Ectodermal cell (in vitro differentiated cells): Measurements from ENCODE around the gene WWOX.
"Not testable (repeated sequence)": the region's sequence is repeated elsewhere in the genome, so short reads cannot be mapped to it uniquely, and the experiment has no call there.

Experiments
- H3K27ac ChIP-seq: 2 replicates; pipeline ENCODE4 v1.7.0; 2013; ENCODE audit warnings: mild to moderate bottlenecking, low read depth, low read length; ENCODE audit not compliant: insufficient read depth, poor library complexity, severe bottlenecking
- H3K27me3 ChIP-seq: 2 replicates; pipeline ENCODE4 v1.7.0; 2013; ENCODE audit warnings: mild to moderate bottlenecking, low read length; ENCODE audit not compliant: insufficient read depth, control insufficient read depth, poor library complexity, severe bottlenecking
- H3K36me3 ChIP-seq: one replicate; pipeline ENCODE4 v1.7.0; 2013; ENCODE audit warnings: low read length; ENCODE audit not compliant: control insufficient read depth, insufficient read depth
- H3K4me1 ChIP-seq: one replicate; pipeline ENCODE4 v1.7.0; 2013; ENCODE audit warnings: low read length; ENCODE audit not compliant: control insufficient read depth, insufficient read depth
- H3K4me3 ChIP-seq: 2 replicates; pipeline ENCODE4 v1.7.0; 2013; ENCODE audit warnings: low read depth, low read length, control low read depth; ENCODE audit not compliant: insufficient read depth
- H3K9me3 ChIP-seq: 2 replicates; pipeline ENCODE4 v1.7.0; 2013; ENCODE audit warnings: mild to moderate bottlenecking, low read length, moderate library complexity; ENCODE audit not compliant: control insufficient read depth
- WGBS, 2 experiments: methylation state at CpG; one replicate each; pipeline ENCODE4 v1.1.7; 2013; ENCODE audit warnings: missing lambda C conversion rate in 2 of 2; 5-methylcytosine and 5-hydroxymethylcytosine counted together

Gene WWOX

GRCh38 chr16:78503602-78504001, 404.1 kb downstream of the WWOX start:
- Histone ChIP-seq H3K4me3 (no peak overlapping the region), H3K4me1 (peaks cover 16% of the 10 kb centered on the region), H3K27me3 (no peaks in the 10 kb centered on the region), H3K9me3 (no peaks in the 10 kb centered on the region), H3K36me3 (no peaks in the 10 kb centered on the region), H3K27ac (no peak overlapping the region)
- 68 to 79% methylated on average over 1 to 3 of the region's 3 CpGs for WGBS, 2 experiments

- Histone ChIP-seq H3K27ac (no peak overlapping the region), H3K36me3 (no peaks in the 10 kb centered on the region), H3K4me3 (no peak overlapping the region), H3K9me3 (no peaks in the 10 kb centered on the region), H3K4me1 (peaks cover 16% of the 10 kb centered on the region), H3K27me3 (no peaks in the 10 kb centered on the region)
- 75 to 77% methylated on average over 12 of the region's 12 CpGs for WGBS, 2 experiments
Observed at GRCh38 chr16:78504401-78504851, 405.0 kb downstream of the WWOX start.

GRCh38 chr16:78505036-78505435, 405.6 kb downstream of the WWOX start:
- H3K4me1 ChIP-seq = peaks cover 16% of the 10 kb centered on the region
- H3K9me3 ChIP-seq = no peaks in the 10 kb centered on the region
- 64 to 71% methylated on average over 5 of the region's 6 CpGs for WGBS, 2 experiments
- H3K4me3 ChIP-seq = no peak overlapping the region
- H3K27me3 ChIP-seq = no peaks in the 10 kb centered on the region
- H3K36me3 ChIP-seq = no peaks in the 10 kb centered on the region
- H3K27ac ChIP-seq = no peak overlapping the region

DNA sequence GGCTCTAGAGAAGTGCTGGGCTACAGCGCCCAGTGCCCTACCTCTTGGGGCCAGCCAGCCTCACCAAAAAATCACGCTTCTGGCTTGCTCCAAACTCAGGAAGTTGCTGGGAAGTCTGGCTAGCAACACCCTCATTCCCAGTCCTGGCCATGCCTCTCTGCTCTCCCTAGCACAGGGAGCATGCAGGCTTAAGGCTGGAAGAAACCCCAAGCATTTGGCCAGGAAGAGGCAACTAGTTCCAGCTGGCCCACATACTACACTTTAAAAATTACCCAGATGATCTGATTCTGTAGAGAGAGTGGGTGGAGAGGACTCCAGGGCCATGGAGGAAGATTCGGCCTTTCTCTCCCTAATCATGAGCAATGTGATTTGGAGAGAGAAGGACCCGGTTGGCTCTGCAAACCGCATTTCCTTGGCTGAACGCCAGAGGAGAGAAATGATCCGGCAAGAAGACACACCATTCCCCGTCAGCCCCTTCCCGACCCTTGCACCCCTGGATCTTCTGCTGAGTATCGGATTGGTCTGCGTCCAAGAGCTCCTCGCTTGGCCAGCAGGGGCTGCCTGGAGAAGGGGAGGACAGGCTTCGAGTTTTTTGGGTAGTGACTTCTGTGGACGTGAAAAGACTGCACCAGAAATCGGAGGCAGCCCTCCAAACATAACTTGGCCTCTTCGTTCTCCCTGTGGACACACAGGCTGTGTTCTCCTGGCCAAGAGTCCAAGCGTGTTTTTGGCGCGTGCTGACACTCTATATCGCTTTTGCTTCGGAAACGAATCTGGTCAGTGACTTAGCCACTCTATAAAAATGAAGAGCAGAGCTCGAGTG, 406.3 kb downstream of the WWOX start:
- H3K9me3 ChIP-seq = no peaks in the 10 kb centered on the region

GRCh38 chr16:78506367-78507193, 407.1 kb downstream of the WWOX start:
- H3K27me3 ChIP-seq = no peaks in the 10 kb centered on the region
- H3K27ac ChIP-seq = no peak overlapping the region
- no peaks in the 10 kb centered on the region for H3K36me3 ChIP-seq
- 93 to 94% methylated on average over 11 of the region's 11 CpGs for WGBS, 2 experiments
- H3K4me3 ChIP-seq = no peak overlapping the region
- no peaks in the 10 kb centered on the region for H3K9me3 ChIP-seq
- peaks cover 11% of the 10 kb centered on the region for H3K4me1 ChIP-seq

More for the DNA sequence above, 406.3 kb downstream of the WWOX start:
- H3K27ac ChIP-seq = peak overlapping the region; percentile 38
- H3K4me3 ChIP-seq = no peak overlapping the region
- H3K36me3 ChIP-seq = no peaks in the 10 kb centered on the region
- no peaks in the 10 kb centered on the region for H3K27me3 ChIP-seq
- H3K4me1 ChIP-seq = peaks cover 15% of the 10 kb centered on the region
- WGBS, 2 experiments = 89 to 92% methylated on average over 23 of the region's 23 CpGs

DNA sequence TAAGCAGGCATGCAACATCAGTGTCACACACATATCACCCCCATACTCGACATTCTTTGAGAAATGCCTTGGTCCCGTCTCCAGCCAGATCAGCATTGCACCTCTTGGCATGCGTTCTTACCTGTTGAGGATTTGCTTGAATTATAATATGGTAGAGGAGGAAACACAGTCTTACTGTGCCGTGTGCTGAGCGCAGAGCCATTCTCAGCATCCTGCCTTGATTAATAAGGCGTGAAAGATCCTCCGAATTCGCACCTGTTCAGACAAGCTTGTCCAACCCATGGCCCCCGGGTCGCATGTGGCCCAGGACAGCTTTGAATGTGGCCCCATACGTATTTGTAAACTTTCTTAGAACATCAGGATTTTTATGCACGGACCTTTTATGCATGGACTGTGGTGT, 408.1 kb downstream of the WWOX start:
- H3K27ac ChIP-seq = no peak overlapping the region
- no peaks in the 10 kb centered on the region for H3K36me3 ChIP-seq
- H3K27me3 ChIP-seq = no peaks in the 10 kb centered on the region
- H3K4me3 ChIP-seq = no peak overlapping the region
- peaks cover 11% of the 10 kb centered on the region for H3K4me1 ChIP-seq
- WGBS, 2 experiments = 95 to 97% methylated on average over 12 of the region's 12 CpGs
- H3K9me3 ChIP-seq = no peaks in the 10 kb centered on the region

GRCh38 chr16:78509965-78510364, 410.5 kb downstream of the WWOX start:
- Histone ChIP-seq H3K4me1 (peaks cover 7% of the 10 kb centered on the region), H3K9me3 (no peaks in the 10 kb centered on the region), H3K36me3 (no peaks in the 10 kb centered on the region), H3K4me3 (no peak overlapping the region), H3K27ac (no peak overlapping the region), H3K27me3 (no peaks in the 10 kb centered on the region)
- 79 to 94% methylated on average over 7 of the region's 7 CpGs for WGBS, 2 experiments

DNA sequence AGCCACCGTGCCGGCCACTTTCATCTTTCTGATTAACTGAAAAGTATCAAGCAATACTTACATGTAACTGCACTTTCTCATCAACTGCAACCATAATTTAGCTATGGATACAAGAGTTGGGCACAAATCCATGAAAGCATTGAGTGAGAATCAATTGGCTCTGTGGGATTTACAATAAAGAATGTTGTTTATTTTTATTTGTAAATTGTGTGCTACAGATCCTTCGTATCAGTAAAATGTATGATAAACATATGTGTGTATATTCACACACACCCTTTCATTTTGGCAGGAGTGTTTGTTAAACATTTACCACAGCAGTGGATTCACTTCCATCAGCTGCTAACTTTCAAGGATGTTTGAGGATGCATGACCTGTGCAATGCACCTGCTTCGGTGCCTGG, 411.0 kb downstream of the WWOX start:
- Histone ChIP-seq H3K4me1 (peaks cover 2% of the 10 kb centered on the region), H3K9me3 (no peaks in the 10 kb centered on the region), H3K36me3 (no peaks in the 10 kb centered on the region), H3K4me3 (no peak overlapping the region), H3K27ac (no peak overlapping the region), H3K27me3 (no peaks in the 10 kb centered on the region)
- 91 to 97% methylated on average over 3 to 4 of the region's 4 CpGs for WGBS, 2 experiments

- Histone ChIP-seq H3K4me1 (no peaks in the 10 kb centered on the region), H3K27me3 (no peaks in the 10 kb centered on the region), H3K27ac (no peak overlapping the region), H3K4me3 (no peak overlapping the region), H3K9me3 (no peaks in the 10 kb centered on the region), H3K36me3 (no peaks in the 10 kb centered on the region)
- WGBS, 2 experiments = 93 to 96% methylated on average over 2 of the region's 3 CpGs
Observed at GRCh38 chr16:78513838-78514237, 414.4 kb downstream of the WWOX start.

GRCh38 chr16:78514888-78515287, 415.4 kb downstream of the WWOX start:
- H3K4me3 ChIP-seq, H3K4me1 ChIP-seq, H3K36me3 ChIP-seq, H3K27me3 ChIP-seq, H3K27ac ChIP-seq, H3K9me3 ChIP-seq: not testable (repeated sequence)
- WGBS, 2 experiments = 90 to 93% methylated on average over 9 of the region's 9 CpGs
